SK-N-SH (cell line): ENCODE data around the gene ARPC2.

Experiments
- CHD2 ChIP-seq: fragments of 150-350 bp; IDR thresholded peaks from 2 replicates; pipeline ENCODE4 v1.6.1; 2018; ENCODE audit warnings: low read length; ENCODE audit not compliant: partially characterized antibody
- GABPA ChIP-seq: IDR thresholded peaks from 2 replicates; pipeline ENCODE4 v1.4.0; 2012; ENCODE audit warnings: low read depth, mild to moderate bottlenecking
- JUND ChIP-seq: IDR thresholded peaks from 2 replicates; pipeline ENCODE4 v1.4.0; 2012
- NFIC ChIP-seq: IDR thresholded peaks from 2 replicates; pipeline ENCODE4 v1.4.0; 2012; ENCODE audit warnings: borderline replicate concordance
- POLR2AphosphoS5 ChIP-seq: IDR thresholded peaks from 2 replicates; pipeline ENCODE4 v1.6.1; 2012; ENCODE audit warnings: low read depth, low read length
- SIN3A ChIP-seq: IDR thresholded peaks from 2 replicates; pipeline ENCODE4 v1.6.1; 2012; ENCODE audit warnings: low read depth, mild to moderate bottlenecking, low read length, moderate library complexity, borderline replicate concordance
- TAF1 ChIP-seq: IDR thresholded peaks from 2 replicates; pipeline ENCODE4 v1.6.1; 2012; ENCODE audit warnings: low read depth, mild to moderate bottlenecking, low read length, moderate library complexity, borderline replicate concordance
- TF ChIP-seq, protein P1 (sequence below): fragments of 200-600 bp; sonication (generic); IDR thresholded peaks from 2 replicates; pipeline ENCODE4 v1.6.1; 2017; ENCODE audit warnings: antibody characterized with exemption, mild to moderate bottlenecking, moderate library complexity
- TF ChIP-seq, protein P2 (sequence below): IDR thresholded peaks from 2 replicates; pipeline ENCODE4 v1.4.0; 2012; ENCODE audit warnings: low read depth, borderline replicate concordance

DNA sequence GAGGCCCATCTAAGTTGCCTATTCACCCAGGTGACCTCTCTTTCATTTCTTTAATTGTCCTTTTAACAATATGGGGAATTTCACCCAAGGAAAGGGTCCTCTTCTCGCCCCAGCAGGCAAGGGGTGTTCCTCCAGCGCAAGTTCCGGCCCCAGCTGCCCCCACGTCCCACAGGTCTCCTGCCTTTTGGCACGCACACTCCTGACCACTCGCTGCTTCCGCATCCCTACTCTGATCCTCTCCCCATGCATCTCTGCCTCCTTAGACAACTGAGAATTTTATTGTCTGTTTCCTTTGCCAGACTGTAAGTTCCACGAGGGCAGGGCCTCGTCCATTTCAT is 684 bp upstream of the ARPC2 start:
- TF ChIP-seq, protein P1, sequence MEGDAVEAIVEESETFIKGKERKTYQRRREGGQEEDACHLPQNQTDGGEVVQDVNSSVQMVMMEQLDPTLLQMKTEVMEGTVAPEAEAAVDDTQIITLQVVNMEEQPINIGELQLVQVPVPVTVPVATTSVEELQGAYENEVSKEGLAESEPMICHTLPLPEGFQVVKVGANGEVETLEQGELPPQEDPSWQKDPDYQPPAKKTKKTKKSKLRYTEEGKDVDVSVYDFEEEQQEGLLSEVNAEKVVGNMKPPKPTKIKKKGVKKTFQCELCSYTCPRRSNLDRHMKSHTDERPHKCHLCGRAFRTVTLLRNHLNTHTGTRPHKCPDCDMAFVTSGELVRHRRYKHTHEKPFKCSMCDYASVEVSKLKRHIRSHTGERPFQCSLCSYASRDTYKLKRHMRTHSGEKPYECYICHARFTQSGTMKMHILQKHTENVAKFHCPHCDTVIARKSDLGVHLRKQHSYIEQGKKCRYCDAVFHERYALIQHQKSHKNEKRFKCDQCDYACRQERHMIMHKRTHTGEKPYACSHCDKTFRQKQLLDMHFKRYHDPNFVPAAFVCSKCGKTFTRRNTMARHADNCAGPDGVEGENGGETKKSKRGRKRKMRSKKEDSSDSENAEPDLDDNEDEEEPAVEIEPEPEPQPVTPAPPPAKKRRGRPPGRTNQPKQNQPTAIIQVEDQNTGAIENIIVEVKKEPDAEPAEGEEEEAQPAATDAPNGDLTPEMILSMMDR = no peak
- TF ChIP-seq NFIC = no peak
- TF ChIP-seq SIN3A = no peak
- no peak for TF ChIP-seq POLR2AphosphoS5
- TF ChIP-seq JUND = no peak
- no peak for TF ChIP-seq CHD2
- no peak for TF ChIP-seq GABPA
- TF ChIP-seq TAF1 = no peak
- TF ChIP-seq, protein P2, sequence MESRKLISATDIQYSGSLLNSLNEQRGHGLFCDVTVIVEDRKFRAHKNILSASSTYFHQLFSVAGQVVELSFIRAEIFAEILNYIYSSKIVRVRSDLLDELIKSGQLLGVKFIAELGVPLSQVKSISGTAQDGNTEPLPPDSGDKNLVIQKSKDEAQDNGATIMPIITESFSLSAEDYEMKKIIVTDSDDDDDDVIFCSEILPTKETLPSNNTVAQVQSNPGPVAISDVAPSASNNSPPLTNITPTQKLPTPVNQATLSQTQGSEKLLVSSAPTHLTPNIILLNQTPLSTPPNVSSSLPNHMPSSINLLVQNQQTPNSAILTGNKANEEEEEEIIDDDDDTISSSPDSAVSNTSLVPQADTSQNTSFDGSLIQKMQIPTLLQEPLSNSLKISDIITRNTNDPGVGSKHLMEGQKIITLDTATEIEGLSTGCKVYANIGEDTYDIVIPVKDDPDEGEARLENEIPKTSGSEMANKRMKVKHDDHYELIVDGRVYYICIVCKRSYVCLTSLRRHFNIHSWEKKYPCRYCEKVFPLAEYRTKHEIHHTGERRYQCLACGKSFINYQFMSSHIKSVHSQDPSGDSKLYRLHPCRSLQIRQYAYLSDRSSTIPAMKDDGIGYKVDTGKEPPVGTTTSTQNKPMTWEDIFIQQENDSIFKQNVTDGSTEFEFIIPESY = no peak
